Activated CD8-positive, alpha-beta T cell treated with anti-CD3 and anti-CD28 coated beads, Interleukin-2, amount 10 ng/mL, durations not matched to agents 7 days and 5 days (primary cell): ENCODE results near the gene XIST. TPM values are rescaled to one million over a fixed set of nuclear protein-coding genes. Genes with fewer than 3 reads are reported as not detected.

Source experiments
- ATAC-seq: fragments of 150-1000 bp; cut with Tn5 transposase; one replicate; pipeline ENCODE4 v1.10.0; 2021; ENCODE audit warnings: moderate library complexity
- CTCF ChIA-PET: fragments of 350-600 bp; sonication (Branson Sonifier 250); formaldehyde crosslinking; loops from one replicate; lab custom pipeline; 2021; ENCODE audit warnings: antibody characterized with exemption; lab: Charles Lee
- POLR2A ChIA-PET: fragments of 350-600 bp; sonication (Branson Sonifier 250); formaldehyde crosslinking; loops from one replicate; lab custom pipeline; 2021; ENCODE audit warnings: antibody characterized with exemption; lab: Charles Lee
- DNase-seq: peaks from one replicate; pipeline ENCODE4 v3.0.0-alpha.2; 2020
- H3K27ac Mint-ChIP-seq: one replicate; pipeline ENCODE4 v1.8.0; 2021; ENCODE audit warnings: mild to moderate bottlenecking, mixed read lengths
- H3K27me3 Mint-ChIP-seq: one replicate; pipeline ENCODE4 v1.8.0; 2021; ENCODE audit warnings: low read depth, mixed read lengths
- H3K36me3 Mint-ChIP-seq: one replicate; pipeline ENCODE4 v1.8.0; 2021; ENCODE audit warnings: low read depth, mixed read lengths
- H3K4me1 Mint-ChIP-seq: one replicate; pipeline ENCODE4 v1.8.0; 2021; ENCODE audit warnings: low read depth, mixed read lengths
- H3K4me3 Mint-ChIP-seq: one replicate; pipeline ENCODE4 v1.8.0; 2021; ENCODE audit warnings: mild to moderate bottlenecking, mixed read lengths
- H3K9me3 Mint-ChIP-seq: one replicate; pipeline ENCODE4 v1.8.0; 2022; ENCODE audit warnings: mixed read lengths; ENCODE audit not compliant: insufficient read depth
- total RNA-seq, 2 experiments: library from RNA; stranded (reverse); gene quantifications; one replicate each; pipeline ENCODE4 v1.2.3, GENCODE V29; 2021

Gene XIST
- total RNA-seq, 2 experiments from 2014 or later, result not detected

DNA sequence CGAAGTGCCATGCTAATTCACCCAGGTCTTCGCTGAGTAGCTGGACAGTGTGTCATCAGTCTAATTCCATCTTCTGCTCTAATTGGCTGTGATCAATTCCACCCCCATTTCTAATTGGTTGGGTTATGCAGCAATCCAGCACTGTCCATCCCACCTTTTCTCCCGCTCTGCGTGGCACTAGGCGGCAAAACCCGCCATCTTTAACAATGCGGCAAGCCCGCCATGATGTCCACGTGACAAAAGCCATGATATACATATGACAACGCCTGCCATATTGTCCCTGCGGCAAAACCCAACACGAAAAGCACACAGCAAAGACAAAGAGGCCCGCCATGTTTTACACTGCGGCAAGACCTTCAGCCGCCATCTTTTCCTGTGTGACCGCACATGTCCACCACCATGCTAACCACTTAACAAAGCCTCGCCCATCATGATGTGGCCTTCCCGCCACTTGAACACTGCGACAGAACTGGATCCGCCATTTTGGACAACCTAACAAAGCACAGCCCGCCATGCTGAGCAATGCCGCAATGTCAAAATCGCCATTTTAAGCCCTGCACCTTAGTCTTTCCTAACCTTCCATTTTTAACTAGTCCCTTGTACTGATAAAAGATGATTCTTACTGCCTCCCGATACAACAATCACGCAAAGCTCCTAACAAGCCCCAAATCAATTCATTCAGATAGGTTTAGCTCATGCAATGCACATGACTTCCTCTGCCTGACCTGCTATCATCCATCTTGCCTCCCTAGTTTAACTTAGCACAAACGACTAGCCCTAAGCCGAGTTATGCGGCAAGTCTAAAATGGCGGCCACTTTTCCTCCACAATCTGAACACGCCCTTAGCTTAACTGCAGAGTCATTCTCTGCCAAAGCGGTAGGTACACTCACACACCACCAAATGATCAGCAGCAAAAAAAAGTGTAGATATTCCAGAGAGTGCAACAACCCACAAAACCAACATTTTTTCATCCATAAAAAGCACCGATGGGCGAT is 1.2 kb downstream of the XIST start:
- H3K4me1 Mint-ChIP-seq, result no peaks in the 10 kb centered on the region
- H3K27ac Mint-ChIP-seq, result no peak overlapping the region
- no peak for DNase-seq
- no peaks in the 10 kb centered on the region for H3K36me3 Mint-ChIP-seq
- H3K27me3 Mint-ChIP-seq, result no peaks in the 10 kb centered on the region
- ChIA-PET CTCF (no interaction called here), POLR2A (no interaction called here)
- H3K4me3 Mint-ChIP-seq, result no peak overlapping the region
- H3K9me3 Mint-ChIP-seq, result no peaks in the 10 kb centered on the region
- no peak for ATAC-seq

DNA sequence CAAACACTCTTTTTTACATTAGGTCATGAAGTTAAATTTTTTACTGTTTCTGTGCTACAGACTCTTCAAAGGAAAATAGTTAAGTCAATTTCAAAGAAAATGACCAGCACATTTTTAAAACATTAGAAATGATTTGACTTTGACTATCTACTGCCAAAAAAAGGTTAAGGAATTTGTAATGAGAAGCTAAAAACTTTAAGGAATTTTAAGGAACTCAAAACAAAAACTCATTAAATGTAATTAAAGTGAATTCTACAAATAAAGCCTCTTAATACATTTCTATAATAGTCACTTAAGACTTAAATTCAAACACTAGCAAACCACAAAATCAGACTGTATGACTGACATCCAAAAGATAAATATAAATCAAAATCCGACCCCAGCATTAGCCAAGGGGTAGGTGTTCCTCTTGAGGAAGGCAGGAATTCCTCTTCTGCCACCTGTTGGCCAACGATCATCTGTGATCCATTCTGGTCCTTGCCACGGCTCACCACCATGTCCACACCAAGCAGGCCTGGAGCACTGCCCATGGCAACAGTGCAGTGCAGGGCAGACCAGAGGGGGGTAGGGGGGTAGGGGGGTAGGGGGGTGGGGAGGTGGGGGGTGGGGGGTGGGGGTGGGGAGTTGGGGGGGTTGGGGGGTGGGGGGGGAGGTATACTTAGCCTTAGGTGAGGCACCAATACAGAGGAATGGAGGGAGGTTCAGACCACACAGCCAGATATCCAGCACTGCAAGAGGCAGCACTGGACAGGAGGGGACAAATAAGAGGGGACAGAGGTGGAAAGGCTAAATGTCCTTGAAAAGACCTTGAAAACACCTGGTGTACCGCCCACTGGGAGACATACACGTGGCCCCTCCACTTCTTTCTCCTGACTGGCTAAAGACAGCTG is 2.1 kb downstream of the XIST start:
- CTCF ChIA-PET, result no interaction called here
- POLR2A ChIA-PET, result no interaction called here
- Mint-ChIP-seq H3K4me1 (no peaks in the 10 kb centered on the region), H3K9me3 (no peaks in the 10 kb centered on the region), H3K27me3 (no peaks in the 10 kb centered on the region), H3K36me3 (no peaks in the 10 kb centered on the region), H3K27ac (no peak overlapping the region), H3K4me3 (no peak overlapping the region)
- ATAC-seq, result no peak
- no peak for DNase-seq

DNA sequence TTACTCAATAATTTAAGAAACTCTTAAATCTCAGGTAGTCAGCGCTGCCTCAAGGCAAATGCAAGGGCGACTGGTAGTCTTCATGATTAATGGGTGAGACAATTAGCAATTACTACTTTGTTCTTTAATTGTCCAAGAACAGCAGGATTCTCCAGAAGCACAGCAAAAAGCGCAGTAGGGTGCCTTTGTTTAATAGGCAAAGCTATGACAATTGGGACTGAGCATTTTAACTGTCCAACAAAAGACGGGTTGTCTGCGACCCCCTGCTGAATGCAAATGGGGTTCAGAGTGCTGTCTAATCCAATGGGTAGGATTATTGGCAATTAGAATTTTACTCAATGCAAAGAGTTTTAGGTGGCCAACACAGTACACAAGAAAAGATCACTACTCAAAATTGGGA is 3.4 kb downstream of the XIST start:
- POLR2A ChIA-PET, result no interaction called here
- DNase-seq (no peak), ATAC-seq (no peak)
- H3K36me3 Mint-ChIP-seq, result no peaks in the 10 kb centered on the region
- H3K27ac Mint-ChIP-seq, result no peak overlapping the region
- H3K27me3 Mint-ChIP-seq, result no peaks in the 10 kb centered on the region
- no peaks in the 10 kb centered on the region for H3K4me1 Mint-ChIP-seq
- H3K4me3 Mint-ChIP-seq, result no peak overlapping the region
- H3K9me3 Mint-ChIP-seq, result no peaks in the 10 kb centered on the region
- CTCF ChIA-PET, result no interaction called here

DNA sequence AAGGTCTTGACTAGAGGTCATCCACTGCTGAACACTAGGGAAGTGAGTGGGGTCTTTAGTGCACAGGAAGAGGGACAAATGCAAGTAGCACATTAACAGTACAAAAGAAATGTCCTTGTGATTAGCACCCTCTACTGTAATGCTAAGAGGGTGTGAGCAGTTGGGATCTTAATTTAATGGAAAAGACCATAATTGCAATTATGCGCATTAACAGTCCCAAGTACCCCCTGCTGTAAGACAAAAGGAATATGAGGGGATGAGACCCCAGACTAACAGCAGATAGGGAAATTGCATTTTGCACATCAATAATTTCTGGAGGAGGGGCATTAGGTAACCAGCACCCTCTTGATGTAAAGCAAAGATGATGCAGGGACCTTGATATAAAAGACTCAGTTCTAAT is 4.5 kb downstream of the XIST start:
- H3K36me3 Mint-ChIP-seq, result no peaks in the 10 kb centered on the region
- no peaks in the 10 kb centered on the region for H3K27me3 Mint-ChIP-seq
- CTCF ChIA-PET, result no interaction called here
- H3K27ac Mint-ChIP-seq, result no peak overlapping the region
- H3K9me3 Mint-ChIP-seq, result no peaks in the 10 kb centered on the region
- no peak for ATAC-seq
- no peaks in the 10 kb centered on the region for H3K4me1 Mint-ChIP-seq
- DNase-seq, result no peak
- POLR2A ChIA-PET, result no interaction called here
- H3K4me3 Mint-ChIP-seq, result no peak overlapping the region

DNA sequence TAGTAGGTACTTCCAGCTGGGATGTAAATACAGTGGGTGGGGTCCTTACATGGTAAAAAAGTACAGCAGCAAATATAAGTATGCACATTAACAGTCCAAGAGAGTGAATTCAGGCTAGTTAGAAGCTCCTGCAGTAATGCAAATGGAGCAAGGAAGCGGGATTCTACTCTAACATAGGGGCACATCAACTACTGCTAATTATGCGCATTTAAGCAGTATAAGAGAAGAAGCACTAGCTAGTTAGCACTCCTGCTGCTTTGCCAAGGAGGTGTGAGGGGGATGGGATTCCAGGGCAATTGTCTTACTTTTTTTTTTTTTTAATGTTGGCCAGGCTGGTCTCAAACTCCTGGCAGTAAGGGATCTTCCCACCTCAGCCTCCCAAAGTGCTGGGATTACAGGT is 5.4 kb downstream of the XIST start:
- no peaks in the 10 kb centered on the region for H3K4me1 Mint-ChIP-seq
- CTCF ChIA-PET, result no interaction called here

DNA sequence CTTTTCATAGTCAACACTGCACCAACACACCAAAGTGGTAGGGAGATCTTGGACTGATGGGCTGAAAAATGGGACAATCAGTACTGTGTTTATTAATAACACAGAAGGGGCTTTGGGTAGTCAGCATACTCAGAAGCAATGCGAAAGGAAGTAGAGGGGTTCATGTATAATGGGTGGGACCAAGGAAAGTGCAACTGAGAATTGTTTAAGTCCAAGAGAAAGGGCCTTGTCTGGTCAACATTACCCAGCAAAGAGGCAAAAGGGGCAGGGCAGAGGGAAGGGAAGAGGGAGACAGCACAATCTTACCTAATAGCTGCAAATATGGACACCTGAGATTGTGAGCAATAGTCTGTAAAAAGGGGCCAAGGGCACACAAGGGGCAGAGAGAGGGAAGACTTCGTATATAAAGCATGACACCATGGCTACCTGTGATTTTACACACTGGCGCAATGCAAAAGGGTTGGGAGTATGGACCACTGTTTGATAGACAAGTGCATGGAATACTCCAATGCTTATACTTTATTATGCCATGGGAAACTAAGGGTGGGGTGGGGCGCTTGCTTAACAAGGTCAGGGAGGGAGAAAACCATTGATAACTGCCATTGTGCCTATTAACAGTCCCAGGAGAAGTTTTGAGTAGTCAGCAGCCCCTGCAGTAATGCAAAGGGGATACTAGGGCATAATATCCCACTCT is 9.8 kb downstream of the XIST start:
- ATAC-seq, result no peak
- Mint-ChIP-seq H3K4me3 (no peak overlapping the region), H3K4me1 (no peaks in the 10 kb centered on the region), H3K27ac (no peak overlapping the region), H3K36me3 (no peaks in the 10 kb centered on the region), H3K27me3 (no peaks in the 10 kb centered on the region), H3K9me3 (no peaks in the 10 kb centered on the region)
- no peak for DNase-seq
- ChIA-PET POLR2A (no interaction called here), CTCF (no interaction called here)

More for the DNA sequence above, 5.4 kb downstream of the XIST start:
- Mint-ChIP-seq H3K4me3 (no peak overlapping the region), H3K9me3 (no peaks in the 10 kb centered on the region), H3K36me3 (no peaks in the 10 kb centered on the region), H3K27ac (no peak overlapping the region), H3K27me3 (no peaks in the 10 kb centered on the region)
- no peak for ATAC-seq
- POLR2A ChIA-PET, result no interaction called here
- no peak for DNase-seq

DNA sequence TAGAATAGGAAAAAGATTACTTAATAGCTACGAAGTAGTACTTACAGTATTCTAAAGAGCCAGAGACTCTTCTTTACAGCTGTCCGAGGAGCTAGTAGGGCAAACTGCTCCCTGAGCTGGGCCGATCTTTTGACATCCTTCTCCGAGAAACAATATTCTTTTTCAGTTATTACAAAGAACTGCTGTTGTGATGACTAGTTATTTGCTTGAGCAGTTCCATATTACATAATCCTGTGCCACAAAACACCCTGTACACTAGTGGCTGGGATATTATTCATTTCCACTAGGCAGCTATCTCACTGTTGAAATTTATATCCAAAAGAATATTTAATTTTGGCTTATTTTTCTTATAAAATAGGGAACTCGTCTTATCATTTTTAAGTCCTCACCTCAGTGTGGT is 11.2 kb downstream of the XIST start:
- DNase-seq (no peak), ATAC-seq (no peak)
- Mint-ChIP-seq H3K4me3 (no peak overlapping the region), H3K36me3 (no peaks in the 10 kb centered on the region), H3K4me1 (no peaks in the 10 kb centered on the region), H3K9me3 (no peaks in the 10 kb centered on the region), H3K27me3 (no peaks in the 10 kb centered on the region), H3K27ac (no peak overlapping the region)
- ChIA-PET POLR2A (no interaction called here), CTCF (no interaction called here)

DNA sequence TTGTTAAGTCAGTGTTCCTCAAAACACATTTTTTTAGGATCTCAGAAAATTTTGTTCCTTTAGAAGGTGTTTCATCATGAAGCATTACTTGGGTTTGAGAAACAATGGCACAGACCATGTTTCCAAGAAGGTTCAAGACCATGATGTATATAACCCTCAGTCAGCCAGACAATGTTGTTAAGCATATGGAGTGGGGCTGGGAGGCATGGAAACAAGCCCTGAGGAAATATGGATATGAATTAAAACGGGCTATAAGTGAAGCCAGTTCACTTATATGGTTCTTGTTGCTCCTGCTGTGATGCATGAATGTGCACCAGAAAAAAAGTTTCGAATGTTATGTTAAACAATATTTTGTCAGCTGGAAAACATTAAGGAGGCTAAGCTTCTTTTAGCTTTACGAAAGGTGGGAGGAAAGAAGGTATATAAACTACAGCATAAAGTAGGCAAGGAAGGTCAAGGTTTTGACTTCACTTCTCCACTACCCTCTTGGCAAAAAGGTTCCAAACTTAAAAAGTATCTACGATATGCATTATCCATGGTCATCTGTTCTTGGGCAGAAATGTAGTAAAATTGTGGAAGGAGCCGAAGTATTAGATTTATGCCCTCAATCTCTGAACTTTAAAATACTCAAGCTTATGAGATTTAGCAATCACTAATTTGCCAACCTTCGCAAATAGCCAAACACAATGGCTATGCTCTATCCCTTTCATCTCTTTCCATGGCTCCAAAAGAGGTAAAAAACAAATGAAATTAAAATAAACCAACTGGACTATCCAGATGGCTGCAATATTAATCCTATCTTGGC is 12.2 kb downstream of the XIST start:
- DNase-seq (no peak), ATAC-seq (no peak)
- H3K4me3 Mint-ChIP-seq, result no peak overlapping the region
- H3K4me1 Mint-ChIP-seq, result no peaks in the 10 kb centered on the region
- ChIA-PET POLR2A (no interaction called here), CTCF (no interaction called here)
- no peaks in the 10 kb centered on the region for H3K9me3 Mint-ChIP-seq
- H3K27me3 Mint-ChIP-seq, result no peaks in the 10 kb centered on the region
- no peak overlapping the region for H3K27ac Mint-ChIP-seq
- no peaks in the 10 kb centered on the region for H3K36me3 Mint-ChIP-seq

DNA sequence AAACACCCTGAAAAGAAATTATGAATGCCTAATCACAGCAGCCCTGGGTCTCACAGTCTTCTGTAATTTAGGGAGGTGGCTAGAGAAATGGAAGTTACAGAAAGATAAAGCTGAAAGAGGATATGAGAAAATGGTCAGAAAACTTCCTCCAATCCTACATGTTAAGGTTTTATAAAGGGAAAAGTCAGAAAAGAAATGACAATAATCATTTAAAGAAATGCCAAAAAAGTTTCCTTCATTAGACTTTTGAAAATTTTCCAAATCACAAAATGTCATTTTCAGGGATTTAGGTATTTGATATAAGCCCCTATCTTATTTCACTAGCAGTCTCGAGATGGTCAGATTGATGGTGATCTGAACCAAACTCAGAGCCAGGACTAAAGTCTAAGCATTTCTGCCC is 13.4 kb downstream of the XIST start:
- no peaks in the 10 kb centered on the region for H3K4me1 Mint-ChIP-seq
- no peaks in the 10 kb centered on the region for H3K36me3 Mint-ChIP-seq
- CTCF ChIA-PET, result no interaction called here
- no peak overlapping the region for H3K4me3 Mint-ChIP-seq
- POLR2A ChIA-PET, result no interaction called here
- H3K27me3 Mint-ChIP-seq, result no peaks in the 10 kb centered on the region
- no peak overlapping the region for H3K27ac Mint-ChIP-seq
- no peaks in the 10 kb centered on the region for H3K9me3 Mint-ChIP-seq
- DNase-seq, result no peak
- no peak for ATAC-seq

DNA sequence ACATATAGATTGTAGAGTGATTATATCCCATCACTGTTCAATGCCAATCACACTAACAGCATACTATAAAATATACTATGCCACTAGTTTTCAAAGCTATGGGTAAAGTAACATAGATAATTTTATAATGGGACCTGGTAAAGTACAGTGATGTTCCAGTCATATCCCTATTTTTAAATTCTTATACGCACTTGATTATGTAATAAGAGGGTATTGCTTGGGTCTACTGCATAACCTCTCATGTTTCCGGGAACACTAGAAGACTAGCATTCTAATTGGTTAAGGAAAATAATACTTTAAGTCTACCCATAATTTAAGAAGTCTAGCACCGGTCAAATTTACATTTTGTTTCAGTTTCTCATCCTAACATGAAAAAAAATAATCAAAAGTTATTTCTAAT is 14.4 kb downstream of the XIST start:
- Mint-ChIP-seq H3K9me3 (no peaks in the 10 kb centered on the region), H3K27ac (no peak overlapping the region), H3K27me3 (no peaks in the 10 kb centered on the region), H3K4me3 (no peak overlapping the region), H3K36me3 (no peaks in the 10 kb centered on the region), H3K4me1 (no peaks in the 10 kb centered on the region)
- CTCF ChIA-PET, result no interaction called here
- POLR2A ChIA-PET, result no interaction called here
- DNase-seq, result no peak
- ATAC-seq, result no peak

DNA sequence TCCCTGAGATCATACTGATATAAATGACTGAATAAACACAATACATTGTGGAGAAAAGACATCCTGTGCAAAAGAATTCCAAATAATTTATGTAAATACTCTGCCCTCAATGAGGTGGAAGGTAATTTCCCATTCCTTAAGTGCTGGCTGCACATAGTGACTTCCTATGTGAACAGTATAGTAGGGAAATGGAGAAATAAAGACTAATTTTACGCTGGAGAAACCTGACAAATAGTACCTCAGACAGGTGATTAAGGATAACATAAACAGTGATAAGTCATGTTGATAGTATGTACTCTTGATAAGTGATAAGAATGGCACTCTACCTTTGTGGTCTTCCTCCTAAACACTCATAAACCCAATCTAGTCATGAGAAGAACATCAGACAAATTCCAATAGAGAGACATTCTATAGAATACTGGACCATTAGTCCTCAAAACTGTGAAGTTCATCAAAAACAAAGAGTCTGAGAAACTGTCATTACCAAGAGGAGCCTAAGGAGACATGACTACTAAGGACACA is 15.5 kb downstream of the XIST start:
- ATAC-seq (no peak), DNase-seq (no peak)
- Mint-ChIP-seq H3K9me3 (no peaks in the 10 kb centered on the region), H3K27me3 (no peaks in the 10 kb centered on the region), H3K4me1 (no peaks in the 10 kb centered on the region), H3K4me3 (no peak overlapping the region), H3K36me3 (no peaks in the 10 kb centered on the region), H3K27ac (no peak overlapping the region)
- ChIA-PET CTCF (no interaction called here), POLR2A (no interaction called here)
